Ovary (tissue), 3 donors: ENCODE measurements around the gene PALS1.

Source experiments
- CTCF ChIP-seq, 3 donors: fragments of 450-650 bp in 2 of 3; fragments of 200-600 bp in 1 of 3; IDR thresholded peaks; one replicate each; pipeline versions ENCODE4 v1.5.1 to v1.8.0; 2016 to 2022; ENCODE audit warnings: antibody characterized with exemption in 3 of 3, mild to moderate bottlenecking in 1 of 3
- EP300 ChIP-seq: sonication (generic); formaldehyde crosslinking; IDR thresholded peaks from one replicate; pipeline ENCODE4 v1.6.1; 2017; ENCODE audit warnings: antibody characterized with exemption
- POLR2A ChIP-seq: fragments of 450-650 bp; IDR thresholded peaks from one replicate; pipeline ENCODE4 v1.6.1; 2017; ENCODE audit warnings: antibody characterized with exemption, mild to moderate bottlenecking, moderate library complexity
- donor health status: DM: no; HTN: no; CAD: no.

GRCh38 chr14:67276131-67276530 is 34.9 kb downstream of the PALS1 start:
- TF ChIP-seq CTCF (IDR thresholded peaks at IDR 0.05) (no peak), EP300 (no peak), POLR2A (no peak)
